Activated T-helper 2 cell treated with anti-CD3 and anti-CD28 coated beads, Interferon-gamma antibody, Interleukin-2, Interleukin-4, amounts not matched to agents 10 μg/mL and 5 μg/mL and 100 μg/mL, durations not matched to agents 14 hours and 24 hours and 36 hours (primary cell): Measurements from ENCODE around the gene COASY. TPM values are rescaled to one million over a fixed set of nuclear protein-coding genes. Genes with fewer than 3 reads are reported as not detected.
A peak's percentile ranks its signal among the peaks of the same experiment; 100 is the strongest.
"Not testable (repeated sequence)": the region's sequence is repeated elsewhere in the genome, so short reads cannot be mapped to it uniquely, and the experiment has no call there.

Experiments
- DNase-seq: peaks from one replicate; pipeline ENCODE4 v3.0.0; 2021; ENCODE audit warnings: low spot score
- H3K27ac Mint-ChIP-seq: one replicate; pipeline ENCODE4 v1.8.0; 2021; ENCODE audit warnings: mixed read lengths
- H3K27me3 Mint-ChIP-seq: one replicate; pipeline ENCODE4 v1.8.0; 2021; ENCODE audit warnings: low read depth, mixed read lengths
- H3K36me3 Mint-ChIP-seq: one replicate; pipeline ENCODE4 v1.8.0; 2021; ENCODE audit warnings: low read depth, mixed read lengths
- H3K4me1 Mint-ChIP-seq: one replicate; pipeline ENCODE4 v1.8.0; 2021; ENCODE audit warnings: low read depth, mixed read lengths
- H3K4me3 Mint-ChIP-seq: one replicate; pipeline ENCODE4 v1.8.0; 2021; ENCODE audit warnings: low read depth, mild to moderate bottlenecking, moderate library complexity, mixed read lengths
- H3K9me3 Mint-ChIP-seq: one replicate; pipeline ENCODE4 v1.8.0; 2021; ENCODE audit warnings: mixed read lengths
- intact Hi-C: fragments of 100-400 bp; cut with micrococcal nuclease; formaldehyde crosslinking; loops from one replicate; pipeline ENCODE4 v1.15.1; 2023
- total RNA-seq: library from RNA; stranded (reverse); gene quantifications from 2 replicates; pipeline ENCODE4 v1.2.3, GENCODE V29; 2022

Gene COASY
- total RNA-seq, 1 donor from 2014 or later: 90.6 TPM

- no peak overlapping the region for H3K27ac Mint-ChIP-seq
- H3K36me3 Mint-ChIP-seq: peaks cover 10% of the 10 kb centered on the region
- H3K4me3 Mint-ChIP-seq: peak overlapping the region; percentile 37
- peaks cover 11% of the 10 kb centered on the region for H3K4me1 Mint-ChIP-seq
- H3K9me3 Mint-ChIP-seq: no peaks in the 10 kb centered on the region
- H3K27me3 Mint-ChIP-seq: no peaks in the 10 kb centered on the region
- intact Hi-C loops: no loop called here
- peak; percentile 68 for DNase-seq
These were observed 13.7 kb upstream of the COASY start for GRCh38 chr17:42548070-42548837.

- intact Hi-C loops: no loop called here
- Mint-ChIP-seq H3K4me3 (peak overlapping the region; percentile 5), H3K36me3 (peaks cover 10% of the 10 kb centered on the region), H3K27ac (no peak overlapping the region), H3K4me1 (peaks cover 11% of the 10 kb centered on the region), H3K27me3 (no peaks in the 10 kb centered on the region), H3K9me3 (no peaks in the 10 kb centered on the region)
- no peak for DNase-seq
These were observed 12.8 kb upstream of the COASY start for GRCh38 chr17:42548993-42549755.

GRCh38 chr17:42552736-42553135 lies 9.2 kb upstream of the COASY start, which contains the start of gene HSD17B1:
HSD17B1 (plus strand) TSS chr17:42552923; CDS start chr17:42552934, 11 bp downstream.
- Mint-ChIP-seq H3K4me3 (peak within 1 kb of the TSS; percentile 93), H3K27ac (peak within 1 kb of the TSS; percentile 46), H3K4me1 (peaks cover 20% of the 10 kb centered on the region)
- intact Hi-C loops, H3K9me3 Mint-ChIP-seq, H3K27me3 Mint-ChIP-seq, H3K36me3 Mint-ChIP-seq, DNase-seq: not testable (repeated sequence)

GRCh38 chr17:42553161-42553818 lies 8.7 kb upstream of the COASY start:
- no peaks in the 10 kb centered on the region for H3K27me3 Mint-ChIP-seq
- H3K27ac Mint-ChIP-seq: peak overlapping the region; percentile 46
- H3K4me3 Mint-ChIP-seq: peak overlapping the region; percentile 93
- no peaks in the 10 kb centered on the region for H3K9me3 Mint-ChIP-seq
- DNase-seq: no peak
- intact Hi-C loops: no loop called here
- peaks cover 20% of the 10 kb centered on the region for H3K4me1 Mint-ChIP-seq
- H3K36me3 Mint-ChIP-seq: peaks cover 7% of the 10 kb centered on the region

- H3K36me3 Mint-ChIP-seq: peaks cover 7% of the 10 kb centered on the region
- H3K4me1 Mint-ChIP-seq: peaks cover 17% of the 10 kb centered on the region
- H3K27ac Mint-ChIP-seq: peak overlapping the region; percentile 91
- no peaks in the 10 kb centered on the region for H3K9me3 Mint-ChIP-seq
- peak overlapping the region; percentile 93 for H3K4me3 Mint-ChIP-seq
- intact Hi-C loops: no loop called here
- no peak for DNase-seq
- H3K27me3 Mint-ChIP-seq: no peaks in the 10 kb centered on the region
These were observed 8.1 kb upstream of the COASY start for GRCh38 chr17:42553866-42554249.

GRCh38 chr17:42554250-42555121 lies 7.5 kb upstream of the COASY start:
- peaks cover 7% of the 10 kb centered on the region for H3K36me3 Mint-ChIP-seq
- peak overlapping the region; percentile 91 for H3K27ac Mint-ChIP-seq
- peaks cover 13% of the 10 kb centered on the region for H3K4me1 Mint-ChIP-seq
- peak; percentile 77 for DNase-seq
- intact Hi-C loops: no loop called here
- H3K27me3 Mint-ChIP-seq: no peaks in the 10 kb centered on the region
- peak overlapping the region; percentile 93 for H3K4me3 Mint-ChIP-seq
- H3K9me3 Mint-ChIP-seq: no peaks in the 10 kb centered on the region

- intact Hi-C loops: no loop called here
- Mint-ChIP-seq H3K4me3 (peak overlapping the region; percentile 93), H3K4me1 (peaks cover 13% of the 10 kb centered on the region), H3K27me3 (no peaks in the 10 kb centered on the region), H3K9me3 (no peaks in the 10 kb centered on the region), H3K27ac (peak overlapping the region; percentile 91), H3K36me3 (peaks cover 7% of the 10 kb centered on the region)
- no peak for DNase-seq
These were observed 6.8 kb upstream of the COASY start for GRCh38 chr17:42555122-42555622.

GRCh38 chr17:42555961-42556617 lies 5.9 kb upstream of the COASY start:
- H3K27me3 Mint-ChIP-seq, DNase-seq, H3K9me3 Mint-ChIP-seq, intact Hi-C loops, H3K27ac Mint-ChIP-seq, H3K36me3 Mint-ChIP-seq: not testable (repeated sequence)
- H3K4me1 Mint-ChIP-seq: peaks cover 11% of the 10 kb centered on the region
- peak overlapping the region; percentile 93 for H3K4me3 Mint-ChIP-seq

- intact Hi-C loops: no loop called here
- no peaks in the 10 kb centered on the region for H3K9me3 Mint-ChIP-seq
These were observed 2.9 kb upstream of the COASY start for GRCh38 chr17:42559075-42559474.

GRCh38 chr17:42560246-42560645 lies 1.7 kb upstream of the COASY start:
- Mint-ChIP-seq H3K4me3 (no peak overlapping the region), H3K36me3 (peaks cover 26% of the 10 kb centered on the region), H3K27me3 (no peaks in the 10 kb centered on the region), H3K27ac (no peak overlapping the region), H3K4me1 (peaks cover 26% of the 10 kb centered on the region), H3K9me3 (no peaks in the 10 kb centered on the region)
- DNase-seq: no peak
- intact Hi-C loops: no loop called here

More at GRCh38 chr17:42559075-42559474, 2.9 kb upstream of the COASY start:
- Mint-ChIP-seq H3K27ac (no peak overlapping the region), H3K4me3 (no peak overlapping the region), H3K27me3 (no peaks in the 10 kb centered on the region), H3K36me3 (peaks cover 17% of the 10 kb centered on the region), H3K4me1 (peaks cover 26% of the 10 kb centered on the region)
- no peak for DNase-seq

- peak overlapping the region; percentile 91 for H3K4me3 Mint-ChIP-seq
- peak overlapping the region; percentile 93 for H3K27ac Mint-ChIP-seq
- intact Hi-C loops: loop anchor here (2.0 kb wide), 1 partner anchor 46 kb away; the partner anchor contains the start of genes RETREG3 and TUBG1
- DNase-seq: no peak
- peaks cover 36% of the 10 kb centered on the region for H3K36me3 Mint-ChIP-seq
- H3K9me3 Mint-ChIP-seq: no peaks in the 10 kb centered on the region
- H3K27me3 Mint-ChIP-seq: no peaks in the 10 kb centered on the region
- H3K4me1 Mint-ChIP-seq: peaks cover 22% of the 10 kb centered on the region
These were observed 617 bp downstream of the COASY start for GRCh38 chr17:42562388-42563142.
